Immature natural killer cell (primary cell): Measurements from ENCODE around the gene PDSS1. TPM values are rescaled to one million over a fixed set of nuclear protein-coding genes. Genes with fewer than 3 reads are reported as not detected.
"Not testable (repeated sequence)": the region's sequence is repeated elsewhere in the genome, so short reads cannot be mapped to it uniquely, and the experiment has no call there.

ENCODE experiments used
- DNase-seq, 3 donors: peaks; one replicate each; pipeline ENCODE4 v3.0.0; 2022; ENCODE audit warnings: mixed read lengths in 1 of 3
- H3K27ac Mint-ChIP-seq, 6 donors: one replicate each; pipeline ENCODE4 v1.8.0; 2020; ENCODE audit warnings: mixed read lengths in 6 of 6, mild to moderate bottlenecking in 5 of 6, inconsistent platforms in 4 of 6, moderate library complexity in 3 of 6
- H3K27me3 Mint-ChIP-seq, 3 donors: one replicate each; pipeline ENCODE4 v1.8.0; 2020 to 2021; ENCODE audit warnings: low read depth in 3 of 3, mild to moderate bottlenecking in 3 of 3, mixed read lengths in 3 of 3, moderate library complexity in 3 of 3, inconsistent platforms in 1 of 3
- H3K36me3 Mint-ChIP-seq, 3 donors: one replicate each; pipeline ENCODE4 v1.8.0; 2020; ENCODE audit warnings: mixed read lengths in 3 of 3, inconsistent platforms in 2 of 3, mild to moderate bottlenecking in 2 of 3
- H3K4me1 Mint-ChIP-seq, 2 donors: one replicate each; pipeline ENCODE4 v1.8.0; 2020; ENCODE audit warnings: inconsistent platforms in 2 of 2, mild to moderate bottlenecking in 2 of 2, mixed read lengths in 2 of 2, moderate library complexity in 1 of 2
- H3K4me3 Mint-ChIP-seq, 5 donors: one replicate each; pipeline ENCODE4 v1.8.0; 2020; ENCODE audit warnings: mild to moderate bottlenecking in 5 of 5, mixed read lengths in 5 of 5, inconsistent platforms in 3 of 5, moderate library complexity in 3 of 5
- H3K9me3 Mint-ChIP-seq, 6 donors: one replicate each; pipeline ENCODE4 v1.8.0; 2020; ENCODE audit warnings: mild to moderate bottlenecking in 6 of 6, mixed read lengths in 6 of 6, inconsistent platforms in 4 of 6, moderate library complexity in 3 of 6
- polyA plus RNA-seq, 3 donors: library from polyadenylated mRNA; unstranded; fragments of 300-500 nt; fragmentation: Illumina TruSeq; gene quantifications; one replicate each; pipeline ENCODE4 v1.2.3, GENCODE V29; 2021

PDSS1 gene
- polyA plus RNA-seq, 3 donors from 2014 or later: 2.5 to 4.0 (median 2.7) TPM

DNA sequence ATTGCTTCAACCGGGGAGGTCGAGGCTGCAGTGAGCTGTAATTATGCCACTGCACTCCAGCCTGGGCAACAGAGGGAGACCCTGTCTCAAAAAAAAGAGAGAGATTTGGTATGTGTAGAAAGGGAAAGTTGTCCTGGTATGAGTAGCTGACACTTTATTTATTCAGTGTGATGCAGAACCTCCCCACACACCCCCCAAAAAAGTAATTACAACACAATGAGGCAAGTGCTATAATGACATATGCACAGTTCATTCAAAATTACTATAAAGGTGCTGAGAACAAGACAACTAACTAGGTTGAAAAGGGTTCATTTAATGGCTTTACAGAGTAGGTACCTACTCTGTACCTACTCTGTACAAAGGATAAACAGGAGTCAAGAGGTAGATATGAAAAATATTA lies 80.2 kb downstream of the PDSS1 start:
- peak overlapping the region in 2 of 5 donors; percentile 8 to 44 for H3K4me3 Mint-ChIP-seq

DNA sequence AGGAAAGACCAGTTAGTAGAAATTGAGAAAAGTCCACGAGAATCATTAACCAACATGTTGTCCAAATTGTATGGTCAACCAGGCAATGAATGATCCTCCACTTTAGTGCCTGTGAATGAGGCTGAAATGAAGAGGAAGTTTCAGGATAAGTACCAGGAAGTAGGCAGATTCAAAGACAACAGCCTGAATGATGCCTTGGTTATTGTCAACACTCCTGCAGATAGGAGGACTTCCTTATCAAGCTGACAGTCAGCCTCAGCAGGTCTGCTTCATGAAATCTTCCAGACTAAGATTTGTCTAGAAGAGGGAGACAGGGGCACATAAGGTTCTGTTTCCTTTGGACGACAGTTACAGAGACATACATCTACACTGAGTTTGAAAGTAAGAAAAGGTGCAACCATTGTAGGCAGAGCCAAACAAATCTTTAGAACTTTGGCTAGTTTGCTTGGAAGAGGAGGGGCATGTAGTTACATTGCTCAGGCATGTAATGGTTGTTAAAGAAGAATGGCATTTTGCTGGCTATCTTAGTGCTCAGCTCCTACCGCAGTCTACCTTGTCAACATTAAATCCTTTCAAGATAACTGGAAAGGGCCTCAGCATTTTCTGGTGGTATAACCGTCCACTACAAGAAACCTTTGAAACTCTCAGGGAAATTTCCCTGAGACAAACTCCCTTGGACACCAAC lies 81.8 kb downstream of the PDSS1 start:
- Mint-ChIP-seq H3K4me3 (peak overlapping the region in 1 of 5 donors; percentile 7), H3K4me1 (peaks cover 89 to 100% of the 10 kb centered on the region in 2 donors)

More for the DNA sequence above, 80.2 kb downstream of the PDSS1 start:
- Mint-ChIP-seq H3K27ac (peak overlapping the region; percentile 43 to 76 (median 56)), H3K9me3 (no peaks in the 10 kb centered on the region), H3K27me3 (peaks cover 0 to 3% (median 0%) of the 10 kb centered on the region in 3 donors), H3K36me3 (no peaks in the 10 kb centered on the region), H3K4me1 (peaks cover 81 to 100% of the 10 kb centered on the region in 2 donors)
- DNase-seq: no peak

GRCh38 chr10:26780106-26780792 lies 82.7 kb downstream of the PDSS1 start:
- Mint-ChIP-seq H3K9me3 (no peaks in the 10 kb centered on the region), H3K4me1 (peaks cover 90 to 100% of the 10 kb centered on the region in 2 donors), H3K27ac (peak overlapping the region; percentile 10 to 83 (median 34)), H3K36me3 (peaks cover 0 to 3% (median 0%) of the 10 kb centered on the region in 3 donors), H3K4me3 (peak overlapping the region in 2 of 5 donors; percentile 44 to 52), H3K27me3 (peaks cover 0 to 2% (median 0%) of the 10 kb centered on the region in 3 donors)
- DNase-seq: no peak

More for the DNA sequence above, 81.8 kb downstream of the PDSS1 start:
- Mint-ChIP-seq H3K27ac (peak overlapping the region; percentile 25 to 76 (median 40)), H3K27me3 (peaks cover 0 to 2% (median 0%) of the 10 kb centered on the region in 3 donors), H3K36me3 (no peaks in the 10 kb centered on the region), H3K9me3 (no peaks in the 10 kb centered on the region)
- DNase-seq: no peak

- H3K27me3 Mint-ChIP-seq: peaks cover 0 to 2% (median 2%) of the 10 kb centered on the region in 3 donors
- peaks cover 0 to 3% (median 0%) of the 10 kb centered on the region in 3 donors for H3K36me3 Mint-ChIP-seq
- peak overlapping the region in 5 of 6 donors; percentile 20 to 83 (median 45) for H3K27ac Mint-ChIP-seq
- no peaks in the 10 kb centered on the region for H3K9me3 Mint-ChIP-seq
- H3K4me1 Mint-ChIP-seq: peaks cover 92 to 98% of the 10 kb centered on the region in 2 donors
- H3K4me3 Mint-ChIP-seq: peak overlapping the region; percentile 0 to 52 (median 39)
- no peak for DNase-seq
Observed at GRCh38 chr10:26780793-26781601, 83.5 kb downstream of the PDSS1 start.

DNA sequence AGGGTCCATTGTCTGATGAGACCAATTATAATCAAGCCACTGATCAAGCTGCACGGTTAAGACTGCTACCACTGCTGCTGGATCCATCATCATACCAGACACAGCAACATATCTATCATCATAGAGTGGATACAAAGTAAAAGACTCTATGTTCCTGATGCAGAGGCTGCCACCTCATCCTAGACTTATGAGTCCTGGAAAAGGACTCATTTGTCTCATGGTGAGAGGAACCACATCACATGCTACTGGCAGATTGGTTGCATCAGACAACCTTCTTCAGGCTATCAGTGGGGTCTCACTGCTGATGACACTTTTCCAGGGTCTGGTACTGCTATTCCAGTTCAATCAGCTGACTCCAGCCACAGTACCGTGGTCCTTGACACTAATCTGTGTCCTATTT lies 84.3 kb downstream of the PDSS1 start:
- no peak for DNase-seq
- Mint-ChIP-seq H3K9me3 (no peaks in the 10 kb centered on the region), H3K27ac (peak overlapping the region in 5 of 6 donors; percentile 11 to 83 (median 47)), H3K27me3 (peaks cover 2% of the 10 kb centered on the region in 3 donors), H3K4me3 (peak overlapping the region in 2 of 5 donors; percentile 14 to 44), H3K36me3 (peaks cover 0 to 3% (median 0%) of the 10 kb centered on the region in 3 donors), H3K4me1 (peaks cover 93 to 98% of the 10 kb centered on the region in 2 donors)

DNA sequence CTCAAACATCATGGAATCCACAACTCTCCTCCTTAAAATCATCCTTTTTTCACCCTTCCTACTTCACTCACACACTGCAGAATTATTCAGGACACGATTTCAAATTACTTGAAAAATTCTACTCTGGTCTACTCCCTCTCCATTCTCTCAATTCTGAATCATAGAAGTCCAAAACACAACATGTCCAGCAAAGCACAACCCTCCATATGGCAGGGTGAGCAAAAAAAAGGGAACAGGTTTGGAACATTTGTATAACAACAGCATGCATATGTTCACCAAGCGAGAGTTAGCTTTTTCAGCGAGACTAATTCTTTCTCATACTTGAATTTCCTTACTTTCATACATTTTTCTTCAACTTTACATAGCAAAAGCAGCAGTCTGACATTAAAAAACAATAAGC lies 89.9 kb downstream of the PDSS1 start:
- DNase-seq: no peak
- H3K9me3 Mint-ChIP-seq: no peaks in the 10 kb centered on the region
- H3K4me1 Mint-ChIP-seq: peaks cover 81 to 94% of the 10 kb centered on the region in 2 donors
- peaks cover 2% of the 10 kb centered on the region in 3 donors for H3K27me3 Mint-ChIP-seq
- peaks cover 0 to 14% (median 0%) of the 10 kb centered on the region in 3 donors for H3K36me3 Mint-ChIP-seq
- peak overlapping the region in 1 of 5 donors; percentile 5 for H3K4me3 Mint-ChIP-seq
- peak overlapping the region in 4 of 6 donors; percentile 18 to 66 (median 38) for H3K27ac Mint-ChIP-seq

DNA sequence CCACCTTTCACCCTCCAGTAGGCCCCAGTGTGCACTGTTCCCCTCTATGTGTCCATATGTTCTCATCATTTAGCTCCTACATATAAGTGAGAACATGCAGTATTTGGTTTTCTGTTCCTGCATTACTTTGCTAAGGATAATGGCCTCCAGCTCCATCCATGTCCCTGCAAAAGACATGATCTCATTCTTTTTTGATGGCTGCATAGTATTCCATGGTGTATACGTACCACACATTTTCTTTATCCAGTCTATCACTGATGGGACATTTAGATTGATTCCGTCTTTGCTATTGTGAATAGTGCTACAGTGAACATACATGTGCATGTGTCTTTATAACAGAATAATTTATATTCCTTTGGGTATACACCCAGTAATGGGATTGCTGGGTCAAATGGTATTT lies 92.3 kb downstream of the PDSS1 start:
- Mint-ChIP-seq H3K36me3 (peaks cover 0 to 14% (median 0%) of the 10 kb centered on the region in 3 donors), H3K27ac (peak overlapping the region in 2 of 6 donors; percentile 18 to 72), H3K4me1 (peaks cover 72 to 89% of the 10 kb centered on the region in 2 donors)
- H3K27me3 Mint-ChIP-seq, H3K9me3 Mint-ChIP-seq, DNase-seq, H3K4me3 Mint-ChIP-seq: not testable (repeated sequence)

DNA sequence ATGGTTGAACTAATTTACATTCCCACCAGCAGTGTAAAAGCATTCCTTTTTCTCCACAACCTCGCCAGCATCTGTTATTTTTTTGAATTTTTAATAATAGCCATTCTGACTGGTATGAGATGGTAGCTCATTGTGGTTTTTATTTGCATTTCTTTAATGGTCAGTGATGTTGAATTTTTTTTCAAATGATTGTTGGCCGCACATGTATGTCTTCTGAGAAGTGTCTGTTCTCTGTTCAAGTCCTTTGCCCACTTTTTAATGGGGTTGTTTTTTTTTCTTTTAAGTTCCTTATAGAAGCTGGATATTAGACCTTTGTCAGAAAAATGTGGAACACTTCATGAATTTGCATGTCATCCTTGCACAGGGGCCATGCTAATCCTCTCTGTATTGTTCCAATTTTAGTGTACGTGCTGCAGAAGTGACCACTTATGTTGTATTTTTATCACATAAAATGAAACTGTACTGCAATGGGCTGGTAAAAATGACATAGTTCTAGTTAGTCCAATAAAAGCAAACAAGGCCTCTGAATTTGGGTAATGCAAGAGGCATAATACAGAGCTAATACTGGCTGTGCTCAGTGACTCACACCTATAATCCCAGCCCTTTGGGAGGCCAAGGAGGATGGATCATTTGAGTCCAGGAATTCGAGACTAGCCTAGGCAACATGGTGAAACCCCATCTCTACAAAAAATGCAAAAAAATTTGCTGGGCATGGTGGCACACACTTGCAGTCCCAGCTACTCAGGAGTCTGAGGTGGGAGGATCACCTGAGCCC lies 92.9 kb downstream of the PDSS1 start:
- peaks cover 0 to 2% (median 2%) of the 10 kb centered on the region in 3 donors for H3K27me3 Mint-ChIP-seq
- peaks cover 0 to 14% (median 2%) of the 10 kb centered on the region in 3 donors for H3K36me3 Mint-ChIP-seq
- H3K9me3 Mint-ChIP-seq: no peaks in the 10 kb centered on the region
- peaks cover 71 to 90% of the 10 kb centered on the region in 2 donors for H3K4me1 Mint-ChIP-seq
- DNase-seq: no peak
- H3K27ac Mint-ChIP-seq: peak overlapping the region in 2 of 6 donors; percentile 9 to 18
- H3K4me3 Mint-ChIP-seq: no peak overlapping the region

GRCh38 chr10:26792758-26793495 lies 95.4 kb downstream of the PDSS1 start:
- peaks cover 71 to 89% of the 10 kb centered on the region in 2 donors for H3K4me1 Mint-ChIP-seq
- DNase-seq: no peak
- H3K27me3 Mint-ChIP-seq: no peaks in the 10 kb centered on the region
- H3K27ac Mint-ChIP-seq: peak overlapping the region; percentile 6 to 85 (median 65)
- H3K9me3 Mint-ChIP-seq: no peaks in the 10 kb centered on the region
- H3K36me3 Mint-ChIP-seq: peaks cover 0 to 15% (median 4%) of the 10 kb centered on the region in 3 donors
- peak overlapping the region in 3 of 5 donors; percentile 6 to 31 (median 23) for H3K4me3 Mint-ChIP-seq

Other genes with a start within 250 kb of the PDSS1 start
- gene ABI1, start 163.3 kb downstream of the PDSS1 start, polyA plus RNA-seq: 10 to 100 TPM; 65.0 to 85.3 (median 84.0) TPM